IMR-90 (cell line): ENCODE measurements around the gene ESRRB. TPM values are rescaled to one million over a fixed set of nuclear protein-coding genes. Genes with fewer than 3 reads are reported as not detected.

Experiments
- ATAC-seq: fragments of 200-7000 bp; cut with Tn5 transposase; 2 replicates; pipeline ENCODE4 v1.9.1; 2020; ENCODE audit warnings: low read depth, mild to moderate bottlenecking, moderate library complexity
- BruUV-seq: library from RNA; stranded (reverse); fragments of 400-500 nt; replicated peaks from 2 replicates; lab custom pipeline; 2021; lab: Mats Ljungman, UMichigan
- CTCF ChIA-PET: fragments of 300-600 bp; formaldehyde crosslinking; extraction: SDS; loops from one replicate; lab custom pipeline; 2021; ENCODE audit warnings: antibody characterized with exemption; lab: Yijun Ruan, JAX
- POLR2A ChIA-PET: fragments of 300-600 bp; sonication (Branson Sonifier 250); formaldehyde crosslinking; loops from one replicate; lab custom pipeline; 2022; ENCODE audit warnings: antibody characterized with exemption; ENCODE audit not compliant: unreplicated experiment; lab: Charles Lee
- DNase-seq: peaks from one replicate; pipeline ENCODE4 v3.0.0; 2013
- H2AFZ ChIP-seq: replicated peaks from 2 replicates; pipeline ENCODE3; 2013; ENCODE audit warnings: low read length, mild to moderate bottlenecking; ENCODE audit not compliant: poor library complexity
- H2AK5ac ChIP-seq: 2 replicates; pipeline ENCODE4 v1.6.1; 2013; ENCODE audit warnings: low read depth, low read length, inconsistent platforms
- H2AK9ac ChIP-seq: replicated peaks from 2 replicates; pipeline ENCODE3; 2013; ENCODE audit warnings: mild to moderate bottlenecking, low read depth, low read length, moderate library complexity; ENCODE audit not compliant: poor library complexity
- H2BK120ac ChIP-seq: 2 replicates; pipeline ENCODE4 v1.6.1; 2013; ENCODE audit warnings: low read depth, low read length, inconsistent platforms
- H2BK15ac ChIP-seq: 3 replicates; pipeline ENCODE4 v1.6.1; 2013; ENCODE audit warnings: low read depth, low read length, inconsistent platforms
- H2BK20ac ChIP-seq: 2 replicates; pipeline ENCODE4 v1.6.1; 2013; ENCODE audit warnings: low read depth, mild to moderate bottlenecking, inconsistent platforms, low read length, moderate library complexity
- H2BK5ac ChIP-seq: 2 replicates; pipeline ENCODE4 v1.6.1; 2013; ENCODE audit warnings: mild to moderate bottlenecking, low read depth, low read length, inconsistent platforms; ENCODE audit not compliant: poor library complexity, severe bottlenecking
- H3K14ac ChIP-seq: replicated peaks from 2 replicates; pipeline ENCODE4 v1.6.1; 2013; ENCODE audit warnings: low read depth, low read length, inconsistent platforms
- H3K18ac ChIP-seq: 2 replicates; pipeline ENCODE4 v1.6.1; 2013; ENCODE audit warnings: low read depth, low read length, control low read depth
- H3K23ac ChIP-seq: 2 replicates; pipeline ENCODE4 v1.6.1; 2013; ENCODE audit warnings: low read depth, low read length, inconsistent platforms
- H3K27ac ChIP-seq: 2 replicates; pipeline ENCODE4 v1.5.1; 2013; ENCODE audit warnings: mild to moderate bottlenecking, control low read depth, low read length; ENCODE audit not compliant: insufficient read depth
- H3K27me3 ChIP-seq: 2 replicates; pipeline ENCODE4 v1.6.1; 2013; ENCODE audit warnings: low read length; ENCODE audit not compliant: control insufficient read depth, insufficient read depth
- H3K36me3 ChIP-seq: 2 replicates; pipeline ENCODE4 v1.6.1; 2013; ENCODE audit warnings: low read length, mixed read lengths; ENCODE audit not compliant: control insufficient read depth, insufficient read depth
- H3K4ac ChIP-seq: 2 replicates; pipeline ENCODE4 v1.6.1; 2013; ENCODE audit warnings: low read depth, low read length, inconsistent platforms
- H3K4me1 ChIP-seq: 2 replicates; pipeline ENCODE4 v1.6.1; 2013; ENCODE audit warnings: low read length, mixed read lengths; ENCODE audit not compliant: control insufficient read depth, insufficient read depth
- H3K4me2 ChIP-seq: 2 replicates; pipeline ENCODE4 v1.6.1; 2013; ENCODE audit warnings: low read depth, mild to moderate bottlenecking, control low read depth, low read length, moderate library complexity
- H3K4me3 ChIP-seq: 2 replicates; pipeline ENCODE4 v1.5.1; 2013; ENCODE audit warnings: low read depth, mild to moderate bottlenecking, control low read depth, low read length, moderate library complexity; ENCODE audit not compliant: insufficient read depth
- H3K56ac ChIP-seq: 2 replicates; pipeline ENCODE4 v1.6.1; 2013; ENCODE audit warnings: low read length, inconsistent platforms; ENCODE audit not compliant: insufficient read depth; ENCODE audit errors: extremely low read depth
- H3K79me1 ChIP-seq, 2 experiments: 2 replicates each; pipeline ENCODE4 v1.6.1; 2013; ENCODE audit warnings: low read length in 2 of 2, inconsistent platforms in 1 of 2, low read depth in 1 of 2
- H3K9ac ChIP-seq: 2 replicates; pipeline ENCODE4 v1.6.1; 2013; ENCODE audit warnings: low read depth, low read length, control low read depth
- H3K9me1 ChIP-seq: 2 replicates; pipeline ENCODE4 v1.6.1; 2013; ENCODE audit warnings: low read length, inconsistent platforms; ENCODE audit not compliant: insufficient read depth
- H3K9me3 ChIP-seq: 2 replicates; pipeline ENCODE4 v1.6.1; 2013; ENCODE audit warnings: low read length; ENCODE audit not compliant: control insufficient read depth, insufficient read depth
- H4K20me1 ChIP-seq: 2 replicates; pipeline ENCODE4 v1.6.1; 2013; ENCODE audit warnings: low read length, inconsistent platforms; ENCODE audit not compliant: insufficient read depth
- H4K5ac ChIP-seq: 2 replicates; pipeline ENCODE4 v1.6.1; 2013; ENCODE audit warnings: mild to moderate bottlenecking, low read depth, low read length, control low read depth
- H4K8ac ChIP-seq, 2 experiments: 2 replicates each; pipeline ENCODE4 v1.6.1; 2013; ENCODE audit warnings: low read depth in 2 of 2, low read length in 2 of 2, control low read depth in 1 of 2, inconsistent platforms in 1 of 2
- H4K91ac ChIP-seq: 2 replicates; pipeline ENCODE4 v1.6.1; 2013; ENCODE audit warnings: low read depth, low read length, inconsistent platforms; ENCODE audit not compliant: insufficient read depth
- BHLHE40 ChIP-seq: fragments of 150-350 bp; IDR thresholded peaks from 2 replicates; pipeline ENCODE4 v1.6.1; 2016; ENCODE audit warnings: mild to moderate bottlenecking, low read depth, low read length
- CEBPB ChIP-seq: IDR thresholded peaks from 2 replicates; pipeline ENCODE4 v1.6.1; 2012; ENCODE audit warnings: low read depth, low read length, improper control_type of control experiment
- CHD1 ChIP-seq: IDR thresholded peaks from 2 replicates; pipeline ENCODE4 v1.6.1; 2012; ENCODE audit warnings: low read depth, low read length, improper control_type of control experiment
- FOS ChIP-seq: fragments of 150-350 bp; IDR thresholded peaks from 2 replicates; pipeline ENCODE4 v1.6.1; 2016; ENCODE audit warnings: low read depth, low read length
- MAFK ChIP-seq: IDR thresholded peaks from 2 replicates; pipeline ENCODE4 v1.6.1; 2012; ENCODE audit warnings: low read depth, low read length, improper control_type of control experiment
- MAZ ChIP-seq: IDR thresholded peaks from 2 replicates; pipeline ENCODE4 v1.6.1; 2012; ENCODE audit warnings: low read depth, mild to moderate bottlenecking, low read length, improper control_type of control experiment, moderate library complexity, borderline replicate concordance
- MXI1 ChIP-seq: IDR thresholded peaks from 2 replicates; pipeline ENCODE4 v1.6.1; 2012; ENCODE audit warnings: low read depth, mild to moderate bottlenecking, low read length, moderate library complexity, borderline replicate concordance
- NFE2L2 ChIP-seq: fragments of 150-350 bp; IDR thresholded peaks from 2 replicates; pipeline ENCODE4 v1.6.1; 2016; ENCODE audit warnings: low read depth, mild to moderate bottlenecking, low read length
- POLR2A ChIP-seq: IDR thresholded peaks from 2 replicates; pipeline ENCODE4 v1.6.1; 2012; ENCODE audit warnings: mild to moderate bottlenecking, low read depth, low read length
- RAD21 ChIP-seq: IDR thresholded peaks from 2 replicates; pipeline ENCODE4 v1.6.1; 2012; ENCODE audit warnings: low read length, improper control_type of control experiment
- RCOR1 ChIP-seq: IDR thresholded peaks from 2 replicates; pipeline ENCODE4 v1.6.1; 2012; ENCODE audit warnings: mild to moderate bottlenecking, low read length, improper control_type of control experiment; ENCODE audit not compliant: insufficient replicate concordance
- RFX5 ChIP-seq: IDR thresholded peaks from 2 replicates; pipeline ENCODE4 v1.8.0; 2012; ENCODE audit warnings: low read depth, mild to moderate bottlenecking, low read length, moderate library complexity
- SMC3 ChIP-seq: fragments of 150-350 bp; IDR thresholded peaks from 2 replicates; pipeline ENCODE4 v1.6.1; 2016; ENCODE audit warnings: low read depth, mild to moderate bottlenecking, antibody characterized with exemption, low read length, moderate library complexity
- WGBS, 2 experiments: methylation state at CpG; one replicate each; pipeline versions ENCODE4 v1.1.5 to v1.1.7; 2013; ENCODE audit warnings: missing lambda C conversion rate in 2 of 2; ENCODE audit not compliant: insufficient read length in 1 of 2; ENCODE audit errors: extremely low coverage in 2 of 2; 5-methylcytosine and 5-hydroxymethylcytosine counted together
- dilution Hi-C: fragments of 300-500 bp; cut with HindIII; formaldehyde crosslinking; loops from one replicate; pipeline ENCODE4 v1.14.3; 2018; ENCODE audit warnings: low sequenced_read_pairs; ENCODE audit not compliant: unreplicated experiment
- in situ Hi-C: fragments of 300-500 bp; cut with MboI; formaldehyde crosslinking; loops from 3 replicates; pipeline ENCODE4 v1.14.3; 2019; ENCODE audit warnings: low sequenced_read_pairs, inconsistent platforms, mixed read lengths
- intact Hi-C: fragments of 100-400 bp; cut with micrococcal nuclease; formaldehyde crosslinking; loops from 2 replicates; pipeline ENCODE4 v1.10.0; 2022
- polyA plus RNA-seq, 3 experiments: library from polyadenylated mRNA; depleted of rRNA; stranded (reverse); fragments of >200 nt; gene quantifications; 2 replicates each; pipeline ENCODE4 v1.2.3, GENCODE V29; 2012; ENCODE audit warnings: low replicate concordance in 1 of 3
- total RNA-seq: library from RNA; depleted of rRNA; stranded (reverse); fragments of >200 nt; gene quantifications from 2 replicates; pipeline ENCODE4 v1.2.3, GENCODE V29; 2012
- TF ChIP-seq, protein P1 (sequence below): fragments of 150-350 bp; IDR thresholded peaks from 2 replicates; pipeline ENCODE4 v1.6.1; 2016; ENCODE audit warnings: low read depth, mild to moderate bottlenecking, low read length, moderate library complexity, borderline replicate concordance
- TF ChIP-seq, protein P2 (sequence below): conservative IDR thresholded peaks from 2 replicates; pipeline ENCODE4 v1.5.1; 2012; ENCODE audit warnings: mild to moderate bottlenecking, low read depth, low read length, improper control_type of control experiment
- TF ChIP-seq, protein P3 (sequence below): fragments of 150-350 bp; IDR thresholded peaks from 2 replicates; pipeline ENCODE4 v1.6.1; 2017; ENCODE audit warnings: mild to moderate bottlenecking, antibody characterized with exemption, low read length, low read depth

ESRRB gene
- total and polyA plus RNA-seq, 2 of the 4 experiments (the other 2 are of a cell fraction): not detected

DNA sequence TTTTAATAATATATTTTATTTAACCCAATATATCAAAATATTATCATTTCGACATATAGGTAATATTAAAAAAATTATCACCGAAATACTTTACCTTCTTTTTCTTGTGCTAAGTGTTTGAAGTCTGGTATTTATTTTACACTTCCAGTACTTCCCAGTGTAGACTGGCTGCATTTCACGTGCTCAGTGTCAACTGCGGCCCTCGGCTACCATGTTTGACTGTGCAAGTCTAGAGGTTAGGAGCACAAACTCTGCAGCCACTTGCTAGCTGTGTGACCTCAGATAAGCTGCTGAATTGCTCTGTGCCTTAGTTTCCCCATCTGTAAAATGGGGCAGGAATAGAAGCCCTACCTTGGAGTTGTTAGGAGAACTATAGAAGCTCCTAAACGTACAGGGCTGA, 42.3 kb upstream of the ESRRB start:
- no peak overlapping the region for H4K91ac ChIP-seq
- TF ChIP-seq MAFK: no peak
- TF ChIP-seq CEBPB: no peak
- no peak for TF ChIP-seq SMC3
- TF ChIP-seq, protein P1, sequence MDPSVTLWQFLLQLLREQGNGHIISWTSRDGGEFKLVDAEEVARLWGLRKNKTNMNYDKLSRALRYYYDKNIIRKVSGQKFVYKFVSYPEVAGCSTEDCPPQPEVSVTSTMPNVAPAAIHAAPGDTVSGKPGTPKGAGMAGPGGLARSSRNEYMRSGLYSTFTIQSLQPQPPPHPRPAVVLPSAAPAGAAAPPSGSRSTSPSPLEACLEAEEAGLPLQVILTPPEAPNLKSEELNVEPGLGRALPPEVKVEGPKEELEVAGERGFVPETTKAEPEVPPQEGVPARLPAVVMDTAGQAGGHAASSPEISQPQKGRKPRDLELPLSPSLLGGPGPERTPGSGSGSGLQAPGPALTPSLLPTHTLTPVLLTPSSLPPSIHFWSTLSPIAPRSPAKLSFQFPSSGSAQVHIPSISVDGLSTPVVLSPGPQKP: no peak
- TF ChIP-seq FOS: no peak
- TF ChIP-seq BHLHE40: no peak
- TF ChIP-seq, protein P2, sequence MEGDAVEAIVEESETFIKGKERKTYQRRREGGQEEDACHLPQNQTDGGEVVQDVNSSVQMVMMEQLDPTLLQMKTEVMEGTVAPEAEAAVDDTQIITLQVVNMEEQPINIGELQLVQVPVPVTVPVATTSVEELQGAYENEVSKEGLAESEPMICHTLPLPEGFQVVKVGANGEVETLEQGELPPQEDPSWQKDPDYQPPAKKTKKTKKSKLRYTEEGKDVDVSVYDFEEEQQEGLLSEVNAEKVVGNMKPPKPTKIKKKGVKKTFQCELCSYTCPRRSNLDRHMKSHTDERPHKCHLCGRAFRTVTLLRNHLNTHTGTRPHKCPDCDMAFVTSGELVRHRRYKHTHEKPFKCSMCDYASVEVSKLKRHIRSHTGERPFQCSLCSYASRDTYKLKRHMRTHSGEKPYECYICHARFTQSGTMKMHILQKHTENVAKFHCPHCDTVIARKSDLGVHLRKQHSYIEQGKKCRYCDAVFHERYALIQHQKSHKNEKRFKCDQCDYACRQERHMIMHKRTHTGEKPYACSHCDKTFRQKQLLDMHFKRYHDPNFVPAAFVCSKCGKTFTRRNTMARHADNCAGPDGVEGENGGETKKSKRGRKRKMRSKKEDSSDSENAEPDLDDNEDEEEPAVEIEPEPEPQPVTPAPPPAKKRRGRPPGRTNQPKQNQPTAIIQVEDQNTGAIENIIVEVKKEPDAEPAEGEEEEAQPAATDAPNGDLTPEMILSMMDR: no peak
- no peak for TF ChIP-seq RCOR1
- TF ChIP-seq CHD1: no peak
- TF ChIP-seq MXI1: no peak
- TF ChIP-seq POLR2A: no peak
- TF ChIP-seq, protein P3, sequence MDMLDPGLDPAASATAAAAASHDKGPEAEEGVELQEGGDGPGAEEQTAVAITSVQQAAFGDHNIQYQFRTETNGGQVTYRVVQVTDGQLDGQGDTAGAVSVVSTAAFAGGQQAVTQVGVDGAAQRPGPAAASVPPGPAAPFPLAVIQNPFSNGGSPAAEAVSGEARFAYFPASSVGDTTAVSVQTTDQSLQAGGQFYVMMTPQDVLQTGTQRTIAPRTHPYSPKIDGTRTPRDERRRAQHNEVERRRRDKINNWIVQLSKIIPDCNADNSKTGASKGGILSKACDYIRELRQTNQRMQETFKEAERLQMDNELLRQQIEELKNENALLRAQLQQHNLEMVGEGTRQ: no peak
- TF ChIP-seq RAD21: no peak
- no peak for TF ChIP-seq NFE2L2
- no peak for TF ChIP-seq RFX5
- no peak for TF ChIP-seq MAZ
- no peak overlapping the region for H3K4me2 ChIP-seq
- ChIA-PET POLR2A (no interaction called here), CTCF (no interaction called here)
- no peaks in the 10 kb centered on the region for H3K9me3 ChIP-seq
- BruUV-seq: no TSS peak
- no peak overlapping the region for H4K8ac ChIP-seq
- H2BK120ac ChIP-seq: no peak overlapping the region
- DNase-seq: no peak
- in situ Hi-C loops (no loop called here), intact Hi-C loops (no loop called here), dilution Hi-C loops (no loop called here)
- no peak overlapping the region for H3K9ac ChIP-seq
- no peak overlapping the region for H2AK5ac ChIP-seq
- no CpG with 5 or more reads among the region's 6 CpGs for WGBS, 2 experiments
- no peak overlapping the region for H3K4ac ChIP-seq
- no peak overlapping the region for H3K27ac ChIP-seq
- no peak overlapping the region for H3K14ac ChIP-seq
- ATAC-seq: no peak
- H3K36me3 ChIP-seq: no peaks in the 10 kb centered on the region
- no peak overlapping the region for H2BK5ac ChIP-seq
- no peak overlapping the region for H2AFZ ChIP-seq
- H2AK9ac ChIP-seq: no peak overlapping the region
- H3K56ac ChIP-seq: no peak overlapping the region
- no peak overlapping the region for H3K4me3 ChIP-seq
- no peaks in the 10 kb centered on the region for H4K20me1 ChIP-seq
- no peak overlapping the region for H2BK20ac ChIP-seq
- no peaks in the 10 kb centered on the region for H3K79me1 ChIP-seq
- H2BK15ac ChIP-seq: no peak overlapping the region
- H3K23ac ChIP-seq: no peak overlapping the region
- no peak overlapping the region for H3K18ac ChIP-seq
- H3K4me1 ChIP-seq: no peaks in the 10 kb centered on the region
- H3K9me1 ChIP-seq: no peaks in the 10 kb centered on the region
- H4K5ac ChIP-seq: no peak overlapping the region
- peaks cover 30% of the 10 kb centered on the region for H3K27me3 ChIP-seq
